IMR-90 (cell line): Measurements from ENCODE around the gene RGS19. TPM values are rescaled to one million over a fixed set of nuclear protein-coding genes. Genes with fewer than 3 reads are reported as not detected.

Experiments
- ATAC-seq: fragments of 200-7000 bp; cut with Tn5 transposase; 2 replicates; pipeline ENCODE4 v1.9.1; 2020; ENCODE audit warnings: low read depth, mild to moderate bottlenecking, moderate library complexity
- BruUV-seq: library from RNA; stranded (reverse); fragments of 400-500 nt; replicated peaks from 2 replicates; lab custom pipeline; 2021; lab: Mats Ljungman, UMichigan
- CTCF ChIA-PET: fragments of 300-600 bp; formaldehyde crosslinking; extraction: SDS; loops from one replicate; lab custom pipeline; 2021; ENCODE audit warnings: antibody characterized with exemption; lab: Yijun Ruan, JAX
- POLR2A ChIA-PET: fragments of 300-600 bp; sonication (Branson Sonifier 250); formaldehyde crosslinking; loops from one replicate; lab custom pipeline; 2022; ENCODE audit warnings: antibody characterized with exemption; ENCODE audit not compliant: unreplicated experiment; lab: Charles Lee
- DNase-seq: peaks from one replicate; pipeline ENCODE4 v3.0.0; 2013
- H2AFZ ChIP-seq: replicated peaks from 2 replicates; pipeline ENCODE3; 2013; ENCODE audit warnings: low read length, mild to moderate bottlenecking; ENCODE audit not compliant: poor library complexity
- H2AK5ac ChIP-seq: 2 replicates; pipeline ENCODE4 v1.6.1; 2013; ENCODE audit warnings: low read depth, low read length, inconsistent platforms
- H2AK9ac ChIP-seq: replicated peaks from 2 replicates; pipeline ENCODE3; 2013; ENCODE audit warnings: mild to moderate bottlenecking, low read depth, low read length, moderate library complexity; ENCODE audit not compliant: poor library complexity
- H2BK120ac ChIP-seq: 2 replicates; pipeline ENCODE4 v1.6.1; 2013; ENCODE audit warnings: low read depth, low read length, inconsistent platforms
- H2BK15ac ChIP-seq: 3 replicates; pipeline ENCODE4 v1.6.1; 2013; ENCODE audit warnings: low read depth, low read length, inconsistent platforms
- H2BK20ac ChIP-seq: 2 replicates; pipeline ENCODE4 v1.6.1; 2013; ENCODE audit warnings: low read depth, mild to moderate bottlenecking, inconsistent platforms, low read length, moderate library complexity
- H2BK5ac ChIP-seq: 2 replicates; pipeline ENCODE4 v1.6.1; 2013; ENCODE audit warnings: mild to moderate bottlenecking, low read depth, low read length, inconsistent platforms; ENCODE audit not compliant: poor library complexity, severe bottlenecking
- H3K14ac ChIP-seq: replicated peaks from 2 replicates; pipeline ENCODE4 v1.6.1; 2013; ENCODE audit warnings: low read depth, low read length, inconsistent platforms
- H3K18ac ChIP-seq: 2 replicates; pipeline ENCODE4 v1.6.1; 2013; ENCODE audit warnings: low read depth, low read length, control low read depth
- H3K23ac ChIP-seq: 2 replicates; pipeline ENCODE4 v1.6.1; 2013; ENCODE audit warnings: low read depth, low read length, inconsistent platforms
- H3K27ac ChIP-seq: 2 replicates; pipeline ENCODE4 v1.5.1; 2013; ENCODE audit warnings: mild to moderate bottlenecking, control low read depth, low read length; ENCODE audit not compliant: insufficient read depth
- H3K27me3 ChIP-seq: 2 replicates; pipeline ENCODE4 v1.6.1; 2013; ENCODE audit warnings: low read length; ENCODE audit not compliant: control insufficient read depth, insufficient read depth
- H3K36me3 ChIP-seq: 2 replicates; pipeline ENCODE4 v1.6.1; 2013; ENCODE audit warnings: low read length, mixed read lengths; ENCODE audit not compliant: control insufficient read depth, insufficient read depth
- H3K4ac ChIP-seq: 2 replicates; pipeline ENCODE4 v1.6.1; 2013; ENCODE audit warnings: low read depth, low read length, inconsistent platforms
- H3K4me1 ChIP-seq: 2 replicates; pipeline ENCODE4 v1.6.1; 2013; ENCODE audit warnings: low read length, mixed read lengths; ENCODE audit not compliant: control insufficient read depth, insufficient read depth
- H3K4me2 ChIP-seq: 2 replicates; pipeline ENCODE4 v1.6.1; 2013; ENCODE audit warnings: low read depth, mild to moderate bottlenecking, control low read depth, low read length, moderate library complexity
- H3K4me3 ChIP-seq: 2 replicates; pipeline ENCODE4 v1.5.1; 2013; ENCODE audit warnings: low read depth, mild to moderate bottlenecking, control low read depth, low read length, moderate library complexity; ENCODE audit not compliant: insufficient read depth
- H3K56ac ChIP-seq: 2 replicates; pipeline ENCODE4 v1.6.1; 2013; ENCODE audit warnings: low read length, inconsistent platforms; ENCODE audit not compliant: insufficient read depth; ENCODE audit errors: extremely low read depth
- H3K79me1 ChIP-seq, 2 experiments: 2 replicates each; pipeline ENCODE4 v1.6.1; 2013; ENCODE audit warnings: low read length in 2 of 2, inconsistent platforms in 1 of 2, low read depth in 1 of 2
- H3K9ac ChIP-seq: 2 replicates; pipeline ENCODE4 v1.6.1; 2013; ENCODE audit warnings: low read depth, low read length, control low read depth
- H3K9me1 ChIP-seq: 2 replicates; pipeline ENCODE4 v1.6.1; 2013; ENCODE audit warnings: low read length, inconsistent platforms; ENCODE audit not compliant: insufficient read depth
- H3K9me3 ChIP-seq: 2 replicates; pipeline ENCODE4 v1.6.1; 2013; ENCODE audit warnings: low read length; ENCODE audit not compliant: control insufficient read depth, insufficient read depth
- H4K20me1 ChIP-seq: 2 replicates; pipeline ENCODE4 v1.6.1; 2013; ENCODE audit warnings: low read length, inconsistent platforms; ENCODE audit not compliant: insufficient read depth
- H4K5ac ChIP-seq: 2 replicates; pipeline ENCODE4 v1.6.1; 2013; ENCODE audit warnings: mild to moderate bottlenecking, low read depth, low read length, control low read depth
- H4K8ac ChIP-seq, 2 experiments: 2 replicates each; pipeline ENCODE4 v1.6.1; 2013; ENCODE audit warnings: low read depth in 2 of 2, low read length in 2 of 2, control low read depth in 1 of 2, inconsistent platforms in 1 of 2
- H4K91ac ChIP-seq: 2 replicates; pipeline ENCODE4 v1.6.1; 2013; ENCODE audit warnings: low read depth, low read length, inconsistent platforms; ENCODE audit not compliant: insufficient read depth
- BHLHE40 ChIP-seq: fragments of 150-350 bp; IDR thresholded peaks from 2 replicates; pipeline ENCODE4 v1.6.1; 2016; ENCODE audit warnings: mild to moderate bottlenecking, low read depth, low read length
- CEBPB ChIP-seq: IDR thresholded peaks from 2 replicates; pipeline ENCODE4 v1.6.1; 2012; ENCODE audit warnings: low read depth, low read length, improper control_type of control experiment
- CHD1 ChIP-seq: IDR thresholded peaks from 2 replicates; pipeline ENCODE4 v1.6.1; 2012; ENCODE audit warnings: low read depth, low read length, improper control_type of control experiment
- CTCF ChIP-seq: conservative IDR thresholded peaks from 2 replicates; pipeline ENCODE4 v1.5.1; 2012; ENCODE audit warnings: mild to moderate bottlenecking, low read depth, low read length, improper control_type of control experiment
- ELK1 ChIP-seq: fragments of 150-350 bp; IDR thresholded peaks from 2 replicates; pipeline ENCODE4 v1.6.1; 2016; ENCODE audit warnings: low read depth, mild to moderate bottlenecking, low read length, moderate library complexity, borderline replicate concordance
- FOS ChIP-seq: fragments of 150-350 bp; IDR thresholded peaks from 2 replicates; pipeline ENCODE4 v1.6.1; 2016; ENCODE audit warnings: low read depth, low read length
- MAFK ChIP-seq: IDR thresholded peaks from 2 replicates; pipeline ENCODE4 v1.6.1; 2012; ENCODE audit warnings: low read depth, low read length, improper control_type of control experiment
- MAZ ChIP-seq: IDR thresholded peaks from 2 replicates; pipeline ENCODE4 v1.6.1; 2012; ENCODE audit warnings: low read depth, mild to moderate bottlenecking, low read length, improper control_type of control experiment, moderate library complexity, borderline replicate concordance
- MXI1 ChIP-seq: IDR thresholded peaks from 2 replicates; pipeline ENCODE4 v1.6.1; 2012; ENCODE audit warnings: low read depth, mild to moderate bottlenecking, low read length, moderate library complexity, borderline replicate concordance
- NFE2L2 ChIP-seq: fragments of 150-350 bp; IDR thresholded peaks from 2 replicates; pipeline ENCODE4 v1.6.1; 2016; ENCODE audit warnings: low read depth, mild to moderate bottlenecking, low read length
- POLR2A ChIP-seq: IDR thresholded peaks from 2 replicates; pipeline ENCODE4 v1.6.1; 2012; ENCODE audit warnings: mild to moderate bottlenecking, low read depth, low read length
- RAD21 ChIP-seq: IDR thresholded peaks from 2 replicates; pipeline ENCODE4 v1.6.1; 2012; ENCODE audit warnings: low read length, improper control_type of control experiment
- RCOR1 ChIP-seq: IDR thresholded peaks from 2 replicates; pipeline ENCODE4 v1.6.1; 2012; ENCODE audit warnings: mild to moderate bottlenecking, low read length, improper control_type of control experiment; ENCODE audit not compliant: insufficient replicate concordance
- RFX5 ChIP-seq: IDR thresholded peaks from 2 replicates; pipeline ENCODE4 v1.8.0; 2012; ENCODE audit warnings: low read depth, mild to moderate bottlenecking, low read length, moderate library complexity
- USF2 ChIP-seq: fragments of 150-350 bp; IDR thresholded peaks from 2 replicates; pipeline ENCODE4 v1.6.1; 2017; ENCODE audit warnings: mild to moderate bottlenecking, antibody characterized with exemption, low read length, low read depth
- WGBS, 2 experiments: methylation state at CpG; one replicate each; pipeline versions ENCODE4 v1.1.5 to v1.1.7; 2013; ENCODE audit warnings: missing lambda C conversion rate in 2 of 2; ENCODE audit not compliant: insufficient read length in 1 of 2; ENCODE audit errors: extremely low coverage in 2 of 2; 5-methylcytosine and 5-hydroxymethylcytosine counted together
- dilution Hi-C: fragments of 300-500 bp; cut with HindIII; formaldehyde crosslinking; loops from one replicate; pipeline ENCODE4 v1.14.3; 2018; ENCODE audit warnings: low sequenced_read_pairs; ENCODE audit not compliant: unreplicated experiment
- in situ Hi-C: fragments of 300-500 bp; cut with MboI; formaldehyde crosslinking; loops from 3 replicates; pipeline ENCODE4 v1.14.3; 2019; ENCODE audit warnings: low sequenced_read_pairs, inconsistent platforms, mixed read lengths
- intact Hi-C: fragments of 100-400 bp; cut with micrococcal nuclease; formaldehyde crosslinking; loops from 2 replicates; pipeline ENCODE4 v1.10.0; 2022
- polyA plus RNA-seq, 3 experiments: library from polyadenylated mRNA; depleted of rRNA; stranded (reverse); fragments of >200 nt; gene quantifications; 2 replicates each; pipeline ENCODE4 v1.2.3, GENCODE V29; 2012; ENCODE audit warnings: low replicate concordance in 1 of 3
- total RNA-seq: library from RNA; depleted of rRNA; stranded (reverse); fragments of >200 nt; gene quantifications from 2 replicates; pipeline ENCODE4 v1.2.3, GENCODE V29; 2012

RGS19 gene
- total and polyA plus RNA-seq, 2 of the 4 experiments (the other 2 are of a cell fraction): 7.7 to 17.5 TPM

- POLR2A ChIA-PET: no interaction called here
- ATAC-seq: no peak
- H4K5ac ChIP-seq: no peak overlapping the region
- no peaks in the 10 kb centered on the region for H3K79me1 ChIP-seq
- no peak overlapping the region for H4K8ac ChIP-seq
- no peak overlapping the region for H3K4me2 ChIP-seq
- peaks cover 44% of the 10 kb centered on the region for H3K36me3 ChIP-seq
- intact Hi-C loops: no loop called here
- no peak overlapping the region for H2BK120ac ChIP-seq
- peaks cover 4% of the 10 kb centered on the region; the same call in 1 of the 2 replicates for H3K4me1 ChIP-seq
- no peak overlapping the region for H2AK9ac ChIP-seq
- no peak overlapping the region for H2AK5ac ChIP-seq
- no peak overlapping the region for H3K14ac ChIP-seq
- H4K20me1 ChIP-seq: peaks cover 5% of the 10 kb centered on the region; the same call in 1 of the 2 replicates
- no peak overlapping the region for H3K9ac ChIP-seq
- DNase-seq: no peak
- H3K4me3 ChIP-seq: no peak overlapping the region
- CTCF ChIA-PET: no interaction called here
- no peaks in the 10 kb centered on the region for H3K9me3 ChIP-seq
- dilution Hi-C loops: no loop called here
- H2AFZ ChIP-seq: no peak overlapping the region
- WGBS, 2 experiments: 91% methylated on average over 18 of the region's 31 CpGs; no CpG with 5 or more reads in 1 of the 2 experiments
- H4K91ac ChIP-seq: no peak overlapping the region
- in situ Hi-C loops: no loop called here
- H3K18ac ChIP-seq: no peak overlapping the region
- no peak for TF ChIP-seq BHLHE40
- no peak for TF ChIP-seq MXI1
- no peak for TF ChIP-seq RAD21
- TF ChIP-seq USF2: no peak
- TF ChIP-seq CEBPB: no peak
- no peak for TF ChIP-seq RCOR1
- TF ChIP-seq CHD1: no peak
- no peak for TF ChIP-seq MAFK
- TF ChIP-seq RFX5: no peak
- no peak for TF ChIP-seq FOS
- no peak for TF ChIP-seq CTCF
- TF ChIP-seq MAZ: no peak
- no peak for TF ChIP-seq POLR2A
- TF ChIP-seq NFE2L2: no peak
- TF ChIP-seq ELK1: no peak
- no peak overlapping the region for H3K56ac ChIP-seq
- no peak overlapping the region for H2BK20ac ChIP-seq
- H3K4ac ChIP-seq: no peak overlapping the region
- H3K9me1 ChIP-seq: no peaks in the 10 kb centered on the region
- no peak overlapping the region for H3K23ac ChIP-seq
- no peak overlapping the region for H3K27ac ChIP-seq
- no TSS peak for BruUV-seq
- no peak overlapping the region for H2BK5ac ChIP-seq
- no peak overlapping the region for H2BK15ac ChIP-seq
- peaks cover 9% of the 10 kb centered on the region; the same call in 1 of the 2 replicates for H3K27me3 ChIP-seq
Measured at GRCh38 chr20:64032706-64033624, 46.4 kb downstream of the RGS19 start.
